ENCODE results near the gene ZNF84.

GRCh38 chr12:133026996-133027395, 10.3 kb upstream of the ZNF84 start:
- TF ChIP-seq CTCF (IDR thresholded peaks at IDR 0.05) (no peak), POLR2A (IDR thresholded peaks at IDR 0.05) (no peak), POLR2AphosphoS5 (IDR thresholded peaks at IDR 0.05) (no peak)

All from sigmoid colon (tissue), 4 donors.